MG63 (cell line): ENCODE results near the gene TTC33. TPM values are rescaled to one million over a fixed set of nuclear protein-coding genes. Genes with fewer than 3 reads are reported as not detected.
"Not testable (repeated sequence)": the region's sequence is repeated elsewhere in the genome, so short reads cannot be mapped to it uniquely, and the experiment has no call there.

Source experiments
- DNase-seq: peaks from one replicate; pipeline ENCODE4 v3.0.0-alpha.2; 2020
- H3K27me3 ChIP-seq: fragments of 250-450 bp; sonication (Bioruptor Pico); 2 replicates; pipeline ENCODE4 v1.5.1; 2020; ENCODE audit warnings: mild to moderate bottlenecking, moderate library complexity
- H3K36me3 ChIP-seq: fragments of 250-450 bp; sonication (Bioruptor Pico); 2 replicates; pipeline ENCODE4 v1.5.1; 2020; ENCODE audit warnings: mild to moderate bottlenecking, moderate library complexity
- H3K4me3 ChIP-seq: fragments of 250-450 bp; sonication (Bioruptor Pico); 2 replicates; pipeline ENCODE4 v1.5.1; 2020; ENCODE audit warnings: mild to moderate bottlenecking, moderate library complexity
- H3K9me3 ChIP-seq: fragments of 250-450 bp; sonication (Bioruptor Pico); 2 replicates; pipeline ENCODE4 v1.5.1; 2020; ENCODE audit warnings: mild to moderate bottlenecking, moderate library complexity
- total RNA-seq: library from RNA; depleted of rRNA; stranded (reverse); fragments of >200 nt; shearing (Covaris generic); gene quantifications from 2 replicates; pipeline ENCODE4 v1.2.3, GENCODE V29; 2014; ENCODE audit warnings: low replicate concordance

The TTC33 gene
- total RNA-seq, 1 experiment from 2014 or later = 16.3 TPM

- no peak for DNase-seq
- Histone ChIP-seq H3K36me3 (no peaks in the 10 kb centered on the region), H3K27me3 (no peaks in the 10 kb centered on the region), H3K9me3 (no peaks in the 10 kb centered on the region), H3K4me3 (no peak overlapping the region)
Observed at GRCh38 chr5:40587376-40587775, 168.4 kb downstream of the TTC33 start.

- DNase-seq = no peak
- no peaks in the 10 kb centered on the region for H3K27me3 ChIP-seq
- H3K9me3 ChIP-seq = no peaks in the 10 kb centered on the region
- H3K4me3 ChIP-seq = no peak overlapping the region
- H3K36me3 ChIP-seq = no peaks in the 10 kb centered on the region
Observed at GRCh38 chr5:40585537-40586267, 170.1 kb downstream of the TTC33 start.

- DNase-seq = no peak
- no peaks in the 10 kb centered on the region for H3K9me3 ChIP-seq
- no peaks in the 10 kb centered on the region for H3K27me3 ChIP-seq
- H3K36me3 ChIP-seq = no peaks in the 10 kb centered on the region
- no peak overlapping the region for H3K4me3 ChIP-seq
Observed at GRCh38 chr5:40584054-40584453, 171.7 kb downstream of the TTC33 start.

GRCh38 chr5:40578501-40579451 lies 177.0 kb downstream of the TTC33 start:
- Histone ChIP-seq H3K4me3 (no peak overlapping the region), H3K27me3 (no peaks in the 10 kb centered on the region), H3K9me3 (no peaks in the 10 kb centered on the region), H3K36me3 (no peaks in the 10 kb centered on the region)
- DNase-seq = no peak

GRCh38 chr5:40577718-40578117 lies 178.0 kb downstream of the TTC33 start:
- DNase-seq = no peak
- Histone ChIP-seq H3K36me3 (no peaks in the 10 kb centered on the region), H3K9me3 (no peaks in the 10 kb centered on the region)

GRCh38 chr5:40575921-40576320 lies 179.8 kb downstream of the TTC33 start:
- no peaks in the 10 kb centered on the region for H3K36me3 ChIP-seq
- no peaks in the 10 kb centered on the region for H3K9me3 ChIP-seq
- no peak for DNase-seq
- no peak overlapping the region for H3K4me3 ChIP-seq
- no peaks in the 10 kb centered on the region for H3K27me3 ChIP-seq

More at GRCh38 chr5:40577718-40578117, 178.0 kb downstream of the TTC33 start:
- no peak overlapping the region for H3K4me3 ChIP-seq
- no peaks in the 10 kb centered on the region for H3K27me3 ChIP-seq

GRCh38 chr5:40575411-40575810 lies 180.3 kb downstream of the TTC33 start:
- no peaks in the 10 kb centered on the region for H3K9me3 ChIP-seq
- H3K4me3 ChIP-seq = no peak overlapping the region
- DNase-seq = no peak
- H3K27me3 ChIP-seq = no peaks in the 10 kb centered on the region
- peaks cover 2% of the 10 kb centered on the region; the same call in 1 of the 2 replicates for H3K36me3 ChIP-seq

GRCh38 chr5:40572937-40573336 lies 182.8 kb downstream of the TTC33 start:
- Histone ChIP-seq H3K36me3 (peaks cover 2% of the 10 kb centered on the region; the same call in 1 of the 2 replicates), H3K27me3 (no peaks in the 10 kb centered on the region), H3K4me3 (no peak overlapping the region), H3K9me3 (no peaks in the 10 kb centered on the region)
- no peak for DNase-seq

- H3K36me3 ChIP-seq = peaks cover 2% of the 10 kb centered on the region; the same call in 1 of the 2 replicates
- no peak for DNase-seq
- H3K4me3 ChIP-seq = no peak overlapping the region
- no peaks in the 10 kb centered on the region for H3K9me3 ChIP-seq
- no peaks in the 10 kb centered on the region for H3K27me3 ChIP-seq
Observed at GRCh38 chr5:40572391-40572790, 183.4 kb downstream of the TTC33 start.

GRCh38 chr5:40571729-40572128 lies 184.0 kb downstream of the TTC33 start:
- Histone ChIP-seq H3K4me3 (no peak overlapping the region), H3K27me3 (no peaks in the 10 kb centered on the region), H3K36me3 (peaks cover 2% of the 10 kb centered on the region; the same call in 1 of the 2 replicates), H3K9me3 (no peaks in the 10 kb centered on the region)
- no peak for DNase-seq

- Histone ChIP-seq H3K9me3 (no peaks in the 10 kb centered on the region), H3K36me3 (peaks cover 2% of the 10 kb centered on the region; the same call in 1 of the 2 replicates), H3K27me3 (no peaks in the 10 kb centered on the region), H3K4me3 (no peak overlapping the region)
- no peak for DNase-seq
Observed at GRCh38 chr5:40570408-40571129, 185.2 kb downstream of the TTC33 start.

- Histone ChIP-seq H3K9me3 (no peaks in the 10 kb centered on the region), H3K4me3 (no peak overlapping the region), H3K27me3 (no peaks in the 10 kb centered on the region), H3K36me3 (peaks cover 2% of the 10 kb centered on the region; the same call in 1 of the 2 replicates)
- no peak for DNase-seq
Observed at GRCh38 chr5:40569546-40570270, 186.1 kb downstream of the TTC33 start.

- Histone ChIP-seq H3K9me3 (no peaks in the 10 kb centered on the region), H3K36me3 (peaks cover 2% of the 10 kb centered on the region; the same call in 1 of the 2 replicates), H3K4me3 (no peak overlapping the region), H3K27me3 (no peaks in the 10 kb centered on the region)
- no peak for DNase-seq
Observed at GRCh38 chr5:40568548-40568947, 187.2 kb downstream of the TTC33 start.

- not testable (repeated sequence) for H3K36me3 ChIP-seq, H3K27me3 ChIP-seq, H3K4me3 ChIP-seq, H3K9me3 ChIP-seq, DNase-seq
Observed at GRCh38 chr5:40563173-40563572, 192.6 kb downstream of the TTC33 start.

GRCh38 chr5:40560474-40561110 lies 195.2 kb downstream of the TTC33 start:
- Histone ChIP-seq H3K4me3 (no peak overlapping the region), H3K27me3 (no peaks in the 10 kb centered on the region), H3K36me3 (no peaks in the 10 kb centered on the region), H3K9me3 (peaks cover 8% of the 10 kb centered on the region)
- no peak for DNase-seq

GRCh38 chr5:40559306-40559705 lies 196.5 kb downstream of the TTC33 start:
- Histone ChIP-seq H3K4me3 (no peak overlapping the region), H3K36me3 (no peaks in the 10 kb centered on the region), H3K27me3 (no peaks in the 10 kb centered on the region), H3K9me3 (peaks cover 8% of the 10 kb centered on the region)
- no peak for DNase-seq
